Measurements from ENCODE around the gene EFCAB14. TPM values are rescaled to one million over a fixed set of nuclear protein-coding genes. Genes with fewer than 3 reads are reported as not detected.
A peak's percentile ranks its signal among the peaks of the same experiment; 100 is the strongest.

The EFCAB14 gene
- total and polyA plus RNA-seq, 9 of the 15 experiments (the other 6 are each of a cell fraction or from before 2014, with no cell fraction given): 7.3 to 49.0 (median 37.3) TPM

- TF ChIP-seq MGA (IDR thresholded peaks at IDR 0.05): no peak
- TF ChIP-seq XRCC5 (IDR thresholded peaks at IDR 0.05; ENCODE audit: low read depth, low read length): 0 out of 2 replicates have a peak, but pooled peaks have one; percentile 78
- TF ChIP-seq TFAP4 (CRISPR knock-in tag; IDR thresholded peaks at IDR 0.05; ENCODE audit: borderline replicate concordance): no peak
- no peak for TF ChIP-seq SRSF3 (IDR thresholded peaks at IDR 0.05; ENCODE audit: insufficient read depth, low read length)
- TF ChIP-seq GTF3C2 (IDR thresholded peaks at IDR 0.05; ENCODE audit: borderline replicate concordance, extremely low read depth, insufficient read length): no peak
- no peak for TF ChIP-seq ARID3A (IDR thresholded peaks at IDR 0.05; ENCODE audit: borderline replicate concordance, low read depth, low read length)
- TF ChIP-seq ILF3 (IDR thresholded peaks at IDR 0.05; ENCODE audit: borderline replicate concordance): no peak
- no peak for TF ChIP-seq HLTF (IDR thresholded peaks at IDR 0.05)
- no peak for TF ChIP-seq ZNF583 (CRISPR knock-in tag; IDR thresholded peaks at IDR 0.05)
Observed at GRCh38 chr1:46724991-46725735, 6.2 kb upstream of the EFCAB14 start (continued).

All from K562 (cell line).